GM19035 (cell line): Measurements from ENCODE around the gene PLEKHS1.
"Not testable (repeated sequence)": the region's sequence is repeated elsewhere in the genome, so short reads cannot be mapped to it uniquely, and the experiment has no call there.

Experiments
- ATAC-seq: cut with Tn5 transposase; IDR thresholded peaks from one replicate; pipeline ENCODE4 v1.9.1; 2021; ENCODE audit not compliant: unreplicated experiment

Gene PLEKHS1

GRCh38 chr10:113788604-113789083 lies 37.2 kb downstream of the PLEKHS1 start:
- ATAC-seq: peak; percentile 58

DNA sequence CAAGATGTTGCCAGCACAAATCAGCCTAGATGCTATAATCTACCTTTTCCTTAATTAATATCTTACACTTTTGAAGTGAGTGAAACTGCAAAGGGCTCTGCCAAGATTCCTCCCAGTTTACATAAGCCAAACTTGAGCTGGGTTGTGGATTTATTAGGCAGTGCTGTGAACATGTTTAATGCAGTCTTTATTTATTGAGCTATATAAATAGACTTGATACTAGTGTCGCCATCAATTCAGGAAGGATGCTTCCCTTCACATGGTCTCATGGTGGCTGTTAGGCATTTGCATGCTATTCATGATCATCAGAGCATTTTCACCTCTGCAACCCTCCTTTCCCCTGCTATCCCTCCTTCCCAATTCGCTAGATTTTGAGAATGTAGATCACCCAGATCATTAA lies 40.2 kb downstream of the PLEKHS1 start:
- no peak for ATAC-seq

DNA sequence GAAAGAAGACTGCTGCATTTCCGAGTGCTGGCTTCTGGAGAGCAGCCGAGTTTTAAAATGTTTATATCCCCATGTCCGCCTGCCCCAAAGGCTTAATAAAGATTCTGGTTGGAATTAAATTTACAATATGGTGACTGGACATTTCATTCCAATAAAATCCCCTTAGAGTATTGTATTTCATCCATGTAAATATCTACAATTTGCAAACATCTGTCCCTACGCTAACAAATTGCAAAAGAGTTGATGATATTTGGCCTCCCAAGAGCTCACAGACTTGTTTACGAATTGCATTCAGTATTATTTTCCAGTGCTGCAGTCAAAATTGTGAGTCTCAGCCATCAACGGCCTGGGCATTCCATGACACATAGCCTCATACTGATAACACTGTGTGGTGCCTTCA lies 50.1 kb downstream of the PLEKHS1 start:
- no peak for ATAC-seq

- ATAC-seq: no peak
Measured at GRCh38 chr10:113802997-113803396, 51.5 kb downstream of the PLEKHS1 start.

- ATAC-seq: no peak
Measured at GRCh38 chr10:113806503-113806902, 55.0 kb downstream of the PLEKHS1 start.

DNA sequence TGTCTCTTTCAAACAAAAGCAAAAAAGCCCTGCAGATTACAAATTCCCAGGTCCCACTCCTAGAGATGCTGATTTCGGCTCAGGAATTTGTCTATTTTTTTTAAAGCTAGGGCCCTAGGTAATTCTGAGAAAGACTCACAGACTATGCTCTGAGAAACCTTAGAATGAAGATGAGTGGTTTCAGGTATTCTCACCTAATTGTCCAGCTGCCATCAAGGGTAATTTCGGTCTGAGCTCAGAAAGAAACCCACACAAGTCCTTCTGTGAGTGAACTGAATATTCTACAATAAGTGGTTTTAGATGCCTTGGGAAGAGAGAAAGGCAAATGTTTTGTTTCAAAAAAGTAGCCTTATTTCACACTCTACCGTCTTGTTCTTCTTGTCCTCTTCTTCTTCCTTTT lies 56.7 kb downstream of the PLEKHS1 start:
- ATAC-seq: no peak

DNA sequence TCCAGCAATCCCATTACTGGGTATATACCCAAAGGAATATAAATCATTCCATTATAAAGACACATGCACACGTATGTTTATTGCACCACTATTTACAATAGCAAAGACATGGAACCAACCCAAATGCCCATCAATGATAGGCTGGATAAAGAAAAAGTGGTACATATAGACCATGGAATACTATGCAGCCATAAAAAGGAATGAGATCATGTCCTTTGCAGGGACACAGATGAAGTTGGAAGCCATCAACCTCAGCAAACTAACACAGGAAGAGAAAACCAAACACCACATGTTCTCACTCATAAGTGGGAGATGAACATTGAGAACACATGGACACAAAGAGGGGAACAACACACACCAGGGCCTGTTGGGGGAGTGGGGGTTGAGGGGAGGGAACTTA lies 63.2 kb downstream of the PLEKHS1 start:
- ATAC-seq: not testable (repeated sequence)

- ATAC-seq: no peak
Measured at GRCh38 chr10:113819989-113820388, 68.5 kb downstream of the PLEKHS1 start.

DNA sequence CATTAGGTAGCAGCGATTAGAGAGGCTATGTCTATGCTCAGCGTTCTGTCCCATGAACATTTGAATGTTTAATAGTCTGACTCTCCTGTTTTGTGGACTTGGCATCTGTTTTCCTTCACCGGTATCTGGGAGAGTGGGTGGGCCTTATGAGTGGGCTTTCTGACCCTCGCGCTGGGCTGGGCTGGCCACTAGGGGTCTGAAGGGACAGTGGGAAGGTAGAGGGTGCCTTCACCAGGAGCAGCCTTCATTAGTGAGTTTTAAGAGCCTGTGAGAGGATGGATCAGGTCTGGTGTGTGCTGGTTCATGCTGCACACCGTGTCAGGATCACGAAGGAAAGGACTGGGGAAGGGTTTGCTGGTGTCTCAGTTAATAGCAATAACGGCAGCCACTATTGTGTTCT lies 69.0 kb downstream of the PLEKHS1 start:
- ATAC-seq: no peak

DNA sequence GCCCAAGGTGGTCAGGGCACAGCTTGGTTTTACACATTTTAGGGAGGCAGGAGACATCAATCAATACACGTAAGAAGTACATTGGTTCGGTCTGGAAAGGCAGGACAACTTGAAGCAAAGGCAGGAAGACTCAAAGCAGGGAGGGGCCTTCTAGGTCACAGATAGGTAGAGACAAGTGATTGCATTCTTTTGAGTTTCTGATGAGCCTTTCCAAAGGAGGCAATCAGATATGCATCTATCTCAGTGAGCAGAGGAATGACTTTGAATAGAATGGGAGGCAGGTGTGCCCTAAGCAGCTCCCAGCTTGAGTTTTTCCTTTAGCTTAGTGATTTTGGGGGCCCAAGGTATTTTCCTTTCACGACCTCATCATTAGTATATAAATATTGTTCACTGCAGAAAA lies 69.8 kb downstream of the PLEKHS1 start:
- not testable (repeated sequence) for ATAC-seq

GRCh38 chr10:113822174-113822573 lies 70.7 kb downstream of the PLEKHS1 start:
- no peak for ATAC-seq

DNA sequence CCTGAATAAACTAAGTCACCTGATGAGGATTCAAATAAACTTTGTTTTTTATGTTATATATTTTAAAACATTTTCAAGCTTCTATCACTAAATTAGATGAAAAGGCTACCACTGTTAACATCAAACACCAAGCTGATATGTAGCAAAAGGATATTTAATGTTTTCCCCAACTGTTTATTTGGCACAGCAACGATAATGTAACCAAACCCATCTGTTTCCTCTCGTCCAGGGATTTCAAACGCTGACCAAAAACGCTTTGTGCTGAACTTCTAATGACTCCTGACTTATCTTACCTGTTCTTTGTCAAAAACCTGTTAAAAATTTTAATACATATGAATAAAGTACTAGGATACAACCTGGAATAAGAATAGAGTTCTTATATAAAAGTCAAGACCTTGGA lies 71.9 kb downstream of the PLEKHS1 start:
- ATAC-seq: no peak

- no peak for ATAC-seq
Measured at GRCh38 chr10:113825791-113826190, 74.3 kb downstream of the PLEKHS1 start.

DNA sequence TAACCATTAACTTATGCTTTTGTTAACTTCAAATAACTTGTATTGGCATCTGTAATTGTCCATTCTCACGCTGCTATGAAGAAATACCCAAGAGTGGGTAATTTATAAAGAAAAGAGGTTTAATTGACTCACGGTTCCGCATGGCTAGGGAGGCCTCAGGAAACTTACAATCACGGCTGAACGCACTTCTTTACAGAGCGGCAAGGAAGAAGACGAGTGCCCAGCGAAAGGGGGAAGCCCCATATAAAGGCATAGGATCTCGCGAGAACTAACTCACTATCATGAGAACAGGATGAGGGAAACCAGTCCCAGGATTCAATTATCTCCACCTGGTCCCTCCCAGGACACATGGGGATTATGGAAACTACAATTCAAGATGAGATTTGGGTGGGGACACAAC lies 77.1 kb downstream of the PLEKHS1 start:
- ATAC-seq: not testable (repeated sequence)
